Aorta (tissue), 5 donors: Measurements from ENCODE around the gene IGFBP6. TPM values are rescaled to one million over a fixed set of nuclear protein-coding genes. Genes with fewer than 3 reads are reported as not detected.

Experiments
- ATAC-seq: fragments of 200-7000 bp; cut with Tn5 transposase; one replicate; pipeline ENCODE4 v1.9.1; 2022; ENCODE audit warnings: moderate library complexity; ENCODE audit not compliant: low FRiP score
- DNase-seq, 2 donors: peaks; one replicate each; pipeline ENCODE4 v3.0.0-alpha.2; 2020
- H3K27ac ChIP-seq, 2 donors: one replicate each; pipeline ENCODE4 v1.5.1; 2013; ENCODE audit warnings: low read length in 2 of 2, mild to moderate bottlenecking in 2 of 2, moderate library complexity in 2 of 2, control low read depth in 1 of 2, inconsistent platforms in 1 of 2, low read depth in 1 of 2
- H3K27me3 ChIP-seq, 2 donors: one replicate each; pipeline ENCODE4 v1.6.1; 2013; ENCODE audit warnings: control low read depth in 1 of 2, low read length in 1 of 2, mild to moderate bottlenecking in 1 of 2, moderate library complexity in 1 of 2; ENCODE audit not compliant: insufficient read depth in 2 of 2, control insufficient read depth in 1 of 2
- H3K36me3 ChIP-seq, 2 donors: one replicate each; pipeline ENCODE4 v1.6.1; 2013; ENCODE audit warnings: control low read depth in 1 of 2, low read length in 1 of 2, mild to moderate bottlenecking in 1 of 2; ENCODE audit not compliant: insufficient read depth in 2 of 2, control insufficient read depth in 1 of 2
- H3K4me1 ChIP-seq, 2 donors: one replicate each; pipeline ENCODE4 v1.6.1; 2013; ENCODE audit warnings: low read length in 2 of 2, control low read depth in 1 of 2, mild to moderate bottlenecking in 1 of 2, moderate library complexity in 1 of 2; ENCODE audit not compliant: insufficient read depth in 2 of 2, control insufficient read depth in 1 of 2
- H3K4me3 ChIP-seq, 2 donors: one replicate each; pipeline ENCODE4 v1.5.1; 2013; ENCODE audit warnings: low read length in 2 of 2, control low read depth in 1 of 2, mild to moderate bottlenecking in 1 of 2
- H3K9me3 ChIP-seq: one replicate; pipeline ENCODE4 v1.6.1; 2013; ENCODE audit warnings: mild to moderate bottlenecking, low read length; ENCODE audit not compliant: control insufficient read depth
- WGBS, 2 donors: extraction: QIAGEN DNeasy Blood & Tissue Kit; methylation state at CpG; one replicate each; pipeline ENCODE4 v1.1.7; 2013; 5-methylcytosine and 5-hydroxymethylcytosine counted together
- intact Hi-C, 2 donors: fragments of 100-400 bp; cut with DNase I; formaldehyde crosslinking; loops; one replicate each; pipeline versions ENCODE4 v1.14.2 to v1.15.0; 2022
- polyA plus RNA-seq, 2 donors: library from polyadenylated mRNA; stranded (reverse); fragments of 200-250 nt; gene quantifications; one replicate each; pipeline ENCODE4 v1.2.3, GENCODE V29; 2013
- total RNA-seq, 2 donors: library from RNA; stranded (reverse); fragmentation: NEBNext Ultra II Directional; extraction: Animal tissue kit (Norgen Biotek cat#: 25700); gene quantifications; one replicate each; pipeline ENCODE4 v1.2.1, GENCODE V29; 2021
- donor health status: healthy with polysubstance abuse.
- donor health status: Bipolar disorder and iron deficiency.
- donor health status: DM: no; HTN: no; CAD: no.
- donor health status: DM: no; HTN: no; CAD: no.
- donor health status: DM: yes; HTN: yes; CAD: no.

The IGFBP6 gene
- total and polyA plus RNA-seq, 4 donors = 507 to 979 (median 828) TPM

GRCh38 chr12:53058674-53059433, 38.6 kb upstream of the IGFBP6 start:
- Histone ChIP-seq H3K27ac (no peak overlapping the region), H3K4me1 (no peaks in the 10 kb centered on the region), H3K9me3 (no peaks in the 10 kb centered on the region), H3K4me3 (no peak overlapping the region), H3K36me3 (peaks cover 0 to 1% of the 10 kb centered on the region in 2 donors), H3K27me3 (no peaks in the 10 kb centered on the region)
- intact Hi-C loops = no loop called here
- ATAC-seq = no peak
- DNase-seq = peak in 1 of 2 donors; percentile 74
- 74 to 78% methylated on average over 35 of the region's 35 CpGs for WGBS, 2 donors

GRCh38 chr12:53059434-53060063, 37.9 kb upstream of the IGFBP6 start:
- DNase-seq (peak in 1 of 2 donors; percentile 74), ATAC-seq (no peak)
- H3K9me3 ChIP-seq = no peaks in the 10 kb centered on the region
- H3K27ac ChIP-seq = no peak overlapping the region
- H3K27me3 ChIP-seq = no peaks in the 10 kb centered on the region
- H3K4me3 ChIP-seq = no peak overlapping the region
- intact Hi-C loops = loop anchor here (10.0 kb wide), 2 partner anchors 95 to 235 kb away; partner anchors contain the start of genes MYG1 (in 1 of the 2) and PFDN5 (in 1 of the 2)
- H3K36me3 ChIP-seq = peaks cover 0 to 1% of the 10 kb centered on the region in 2 donors
- 81 to 83% methylated on average over 24 of the region's 24 CpGs for WGBS, 2 donors
- no peaks in the 10 kb centered on the region for H3K4me1 ChIP-seq

- intact Hi-C loops = loop anchor here (10.0 kb wide), 2 partner anchors 95 to 235 kb away; partner anchors contain the start of genes MYG1 (in 1 of the 2) and PFDN5 (in 1 of the 2)
- DNase-seq = peak in 1 of 2 donors; percentile 75
Observed at GRCh38 chr12:53060064-53060720, 37.3 kb upstream of the IGFBP6 start.

GRCh38 chr12:53060721-53061276, 36.7 kb upstream of the IGFBP6 start:
- peak overlapping the region in 1 of 2 donors; percentile 18 for H3K27ac ChIP-seq
- peak in 1 of 2 donors; percentile 79 for DNase-seq

More at GRCh38 chr12:53060064-53060720, 37.3 kb upstream of the IGFBP6 start:
- no peaks in the 10 kb centered on the region for H3K27me3 ChIP-seq
- WGBS, 2 donors = 73 to 76% methylated on average over 17 of the region's 17 CpGs
- no peaks in the 10 kb centered on the region for H3K9me3 ChIP-seq
- no peak for ATAC-seq
- H3K4me3 ChIP-seq = no peak overlapping the region
- H3K36me3 ChIP-seq = peaks cover 0 to 1% of the 10 kb centered on the region in 2 donors
- H3K27ac ChIP-seq = no peak overlapping the region
- H3K4me1 ChIP-seq = no peaks in the 10 kb centered on the region

GRCh38 chr12:53061404-53062010, 36.0 kb upstream of the IGFBP6 start:
- H3K4me3 ChIP-seq = no peak overlapping the region
- H3K4me1 ChIP-seq = no peaks in the 10 kb centered on the region
- H3K27ac ChIP-seq = peak overlapping the region in 1 of 2 donors; percentile 18
- intact Hi-C loops = loop anchor here (10.0 kb wide), 2 partner anchors 93 to 233 kb away; partner anchors contain the start of genes MYG1 (in 1 of the 2) and PFDN5 (in 1 of the 2)
- ATAC-seq = no peak
- H3K27me3 ChIP-seq = no peaks in the 10 kb centered on the region
- peaks cover 0 to 1% of the 10 kb centered on the region in 2 donors for H3K36me3 ChIP-seq
- peak in 1 of 2 donors; percentile 66 for DNase-seq
- no peaks in the 10 kb centered on the region for H3K9me3 ChIP-seq
- WGBS, 2 donors = 87 to 88% methylated on average over 5 of the region's 5 CpGs

More at GRCh38 chr12:53060721-53061276, 36.7 kb upstream of the IGFBP6 start:
- peaks cover 0 to 1% of the 10 kb centered on the region in 2 donors for H3K36me3 ChIP-seq
- no peak for ATAC-seq
- intact Hi-C loops = loop anchor here (10.0 kb wide), 2 partner anchors 94 to 234 kb away; partner anchors contain the start of genes MYG1 (in 1 of the 2) and PFDN5 (in 1 of the 2)
- H3K27me3 ChIP-seq = no peaks in the 10 kb centered on the region
- WGBS, 2 donors = 52 to 54% methylated on average over 18 of the region's 18 CpGs
- H3K4me1 ChIP-seq = no peaks in the 10 kb centered on the region
- H3K9me3 ChIP-seq = no peaks in the 10 kb centered on the region
- no peak overlapping the region for H3K4me3 ChIP-seq

- H3K36me3 ChIP-seq = peaks cover 0 to 1% of the 10 kb centered on the region in 2 donors
- DNase-seq = peak in 1 of 2 donors; percentile 71
- intact Hi-C loops = loop anchor here (10.0 kb wide), 2 partner anchors 93 to 233 kb away; partner anchors contain the start of genes MYG1 (in 1 of the 2) and PFDN5 (in 1 of the 2)
Observed at GRCh38 chr12:53062011-53062961, 35.2 kb upstream of the IGFBP6 start.

GRCh38 chr12:53062977-53063707, 34.3 kb upstream of the IGFBP6 start:
- WGBS, 2 donors = 60 to 67% methylated on average over 14 of the region's 14 CpGs
- Histone ChIP-seq H3K9me3 (no peaks in the 10 kb centered on the region), H3K4me3 (no peak overlapping the region), H3K27ac (peak overlapping the region in 1 of 2 donors; percentile 18), H3K4me1 (no peaks in the 10 kb centered on the region), H3K27me3 (no peaks in the 10 kb centered on the region), H3K36me3 (peaks cover 0 to 1% of the 10 kb centered on the region in 2 donors)
- ATAC-seq = no peak
- peak in 1 of 2 donors; percentile 74 for DNase-seq
- intact Hi-C loops = loop anchor here (10.0 kb wide), 2 partner anchors 92 to 232 kb away; partner anchors contain the start of genes MYG1 (in 1 of the 2) and PFDN5 (in 1 of the 2)

More at GRCh38 chr12:53062011-53062961, 35.2 kb upstream of the IGFBP6 start:
- Histone ChIP-seq H3K27me3 (no peaks in the 10 kb centered on the region), H3K27ac (peak overlapping the region in 1 of 2 donors; percentile 13), H3K4me3 (no peak overlapping the region), H3K4me1 (no peaks in the 10 kb centered on the region), H3K9me3 (no peaks in the 10 kb centered on the region)
- no peak for ATAC-seq
- 68 to 72% methylated on average over 20 of the region's 20 CpGs for WGBS, 2 donors
